Heart left ventricle (tissue), 16 donors: ENCODE data around the gene SAPCD1. TPM values are rescaled to one million over a fixed set of nuclear protein-coding genes. Genes with fewer than 3 reads are reported as not detected.

Experiments
- ATAC-seq, 4 donors: fragments of 200-7000 bp; cut with Tn5 transposase; one replicate each; pipeline ENCODE4 v1.9.1; 2020 to 2022; ENCODE audit warnings: moderate library complexity in 4 of 4, mild to moderate bottlenecking in 3 of 4, moderate number of reproducible peaks in 1 of 4
- DNase-seq, 5 donors: peaks; one replicate each; pipeline ENCODE4 v3.0.0-alpha.2; 2020
- H3K27ac ChIP-seq, 12 donors: fragments of 200-600 bp; sonication (generic) in 4 of 12; one replicate each; pipeline versions ENCODE4 v1.5.0 to v1.8.0; 2016 to 2022; ENCODE audit warnings: mild to moderate bottlenecking in 2 of 12
- H3K27me3 ChIP-seq, 9 donors: fragments of 200-600 bp; sonication (generic) in 2 of 9; one replicate each; pipeline versions ENCODE4 v1.5.1 to v1.8.0; 2016 to 2022; ENCODE audit warnings: mild to moderate bottlenecking in 3 of 9
- H3K36me3 ChIP-seq, 9 donors: fragments of 200-600 bp; sonication (generic) in 2 of 9; one replicate each; pipeline versions ENCODE4 v1.5.0 to v1.8.0; 2018 to 2022; ENCODE audit warnings: mild to moderate bottlenecking in 2 of 9
- H3K4me1 ChIP-seq, 12 donors: fragments of 200-600 bp; sonication (generic) in 4 of 12; one replicate each; pipeline versions ENCODE4 v1.5.0 to v1.8.0; 2016 to 2022; ENCODE audit warnings: mild to moderate bottlenecking in 3 of 12
- H3K4me3 ChIP-seq, 12 donors: fragments of 200-600 bp; sonication (generic) in 4 of 12; one replicate each; pipeline versions ENCODE4 v1.5.0 to v1.8.0; 2017 to 2022; ENCODE audit warnings: mild to moderate bottlenecking in 9 of 12, moderate library complexity in 4 of 12
- H3K9me3 ChIP-seq, 12 donors: fragments of 200-600 bp; sonication (generic) in 4 of 12; one replicate each; pipeline versions ENCODE4 v1.5.0 to v1.8.0; 2016 to 2022; ENCODE audit warnings: mild to moderate bottlenecking in 1 of 12
- CTCF ChIP-seq, 12 donors: fragments of 200-600 bp; sonication (generic) in 4 of 12; IDR thresholded peaks; one replicate each; pipeline versions ENCODE4 v1.5.0 to v1.8.0; 2018 to 2022; ENCODE audit warnings: antibody characterized with exemption in 12 of 12, mild to moderate bottlenecking in 5 of 12
- POLR2A ChIP-seq, 2 donors: fragments of 450-650 bp; IDR thresholded peaks; one replicate each; pipeline ENCODE4 v1.6.1; 2017; ENCODE audit warnings: antibody characterized with exemption in 2 of 2, mild to moderate bottlenecking in 2 of 2, moderate library complexity in 2 of 2
- WGBS, 4 donors: extraction: QIAGEN DNeasy Blood & Tissue Kit in 2 of 4; methylation state at CpG; one replicate each; pipeline versions ENCODE4 v1.1.5 to v1.1.7; 2013 to 2018; 5-methylcytosine and 5-hydroxymethylcytosine counted together
- intact Hi-C, 10 donors: fragments of 100-400 bp; cut with DNase I; formaldehyde crosslinking; loops; one replicate each; pipeline versions ENCODE4 v1.11.1 to v1.14.2; 2022
- long read RNA-seq, 3 donors: library from polyadenylated mRNA; unstranded; transcript quantifications; one replicate each; pipeline ENCODE4 v2.0.0, GENCODE V29; 2020 to 2021
- polyA plus RNA-seq, 2 donors: library from polyadenylated mRNA; stranded (reverse); fragments of 200-250 nt; gene quantifications; one replicate each; pipeline ENCODE4 v1.2.3, GENCODE V29; 2013
- total RNA-seq, 9 donors: library from RNA; depleted of rRNA in 2 of 9; stranded (reverse); fragments of >200 nt in 2 of 9; fragmentation: NEBNext Ultra II Directional in 3 of 9; extraction: Animal tissue kit (Norgen Biotek cat#: 25700) in 3 of 9; gene quantifications; one replicate each; pipeline versions ENCODE4 v1.1.0 to v1.2.4, GENCODE V29; 2016 to 2023
- donor health status: ischemic (EF 13 %, LVEDD 7.1; RV severe dilation, severe dysfunction).
- donor health status: healthy with polysubstance abuse.
- donor health status: DM: no; HTN: yes; CAD: no.
- donor health status: DM: no; HTN: no; CAD: no.
- donor health status: ischemic (EF 25% LVEDD 6.9; RV normal size, moderate dysfunction).
- donor health status: ischemic (EF 25% LVEDD 5.7; RV mildly dilated, moderate dysfunction).
- donor health status: healthy.
- donor health status: DM: yes; HTN: yes; CAD: no.
- donor health status: ischemic (EF 35%, LVEDD 5.7; RV mildly dilated, moderate dysfunction).
- donor health status: nonischemic (EF 11% LVEDD 7.7; RV severe dilation, severe dysfunction).
- donor health status: DM: yes; HTN: yes; CAD: no.
- donor health status: PGD.
- donor health status: ischemic (EF 29% LVEDD 5.4; RV normal size, mild dysfunction).
- donor health status: nonischemic (EF 23%, LVEDD 6.1; RV moderate dilation, normal function).

The SAPCD1 gene
- 1 to 10 TPM in 1 of 9 donors, under 1 TPM in 2, not detected in 6; 0.73 to 1.5 (median 0.76) TPM for total RNA-seq
- polyA plus RNA-seq: under 1 TPM; 0.35 to 0.50 TPM
- long read RNA-seq, donor 1: 0 reads
- long read RNA-seq, donor 2, partial matches to known transcripts: 0 of 1 reads
- long read RNA-seq, donor 2, other reads (novel, unspliced or antisense): 0 of 1 reads
- long read RNA-seq, donor 3: 0 reads

DNA sequence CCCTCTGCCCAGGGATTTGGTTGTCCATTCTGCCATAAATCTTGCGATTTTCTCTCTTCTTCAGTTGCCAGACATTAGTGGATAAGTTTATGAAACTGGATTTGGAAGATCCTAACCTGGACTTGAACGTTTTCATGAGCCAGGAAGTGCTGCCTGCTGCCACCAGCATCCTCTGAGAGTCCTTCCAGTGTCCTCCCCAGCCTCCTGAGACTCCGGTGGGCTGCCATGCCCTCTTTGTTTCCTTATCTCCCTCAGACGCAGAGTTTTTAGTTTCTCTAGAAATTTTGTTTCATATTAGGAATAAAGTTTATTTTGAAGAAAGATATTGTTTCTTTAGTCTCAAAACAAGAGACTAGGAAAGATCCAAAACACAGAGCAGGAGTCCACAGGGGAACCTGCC is at the start of gene SAPCD1:
Gene SAPCD1 (plus strand): TSS at position 301 of the 400 bp plus-strand sequence. CDS start 399 bp downstream, outside the sequence.
- Histone ChIP-seq H3K27me3 (no peaks in the 10 kb centered on the region), H3K27ac (peak within 1 kb of the TSS in 1 of 12 donors; percentile 47), H3K4me3 (no peak within 1 kb of the TSS), H3K4me1 (peaks cover 0 to 21% (median 5%) of the 10 kb centered on the region in 12 donors), H3K9me3 (no peaks in the 10 kb centered on the region), H3K36me3 (peaks cover 0 to 29% (median 0%) of the 10 kb centered on the region in 9 donors)
- no peak for TF ChIP-seq POLR2A (IDR thresholded peaks at IDR 0.05)
- no peak for TF ChIP-seq CTCF (IDR thresholded peaks at IDR 0.05)
- ATAC-seq: no peak
- intact Hi-C loops: loop anchor here in 3 of 10 donors (5.0 to 10.0 kb wide), 3 partner anchors 35 to 80 kb away; partner anchors contain the start of genes LY6G5C (in 2 of the 3) and DDAH2 (in 1 of the 3)
- WGBS, 4 donors: 74 to 81% (median 77%) methylated on average over 4 of the region's 4 CpGs
- DNase-seq: no peak

DNA sequence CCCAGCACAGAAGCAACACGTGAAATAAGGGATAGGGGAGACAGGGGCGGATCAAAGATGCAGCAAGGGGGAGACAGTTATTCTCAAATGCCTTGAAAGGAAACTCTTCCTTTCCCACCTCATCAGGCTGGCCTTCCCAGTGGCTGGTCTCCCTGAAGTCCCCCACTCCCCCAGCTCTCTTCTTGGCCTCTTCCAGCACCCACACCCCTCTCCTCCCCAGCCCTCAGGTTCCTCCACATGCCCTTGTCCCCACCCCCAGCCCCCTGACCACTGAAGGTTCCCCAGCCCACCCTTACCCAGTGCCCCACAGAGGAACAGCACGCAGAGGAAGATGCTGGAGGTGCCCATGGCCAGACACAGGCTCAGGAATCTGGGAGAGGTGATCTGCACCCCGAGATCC is 49.0 kb upstream of the SAPCD1 start:
- peak in 1 of 5 donors; percentile 1 for DNase-seq
- no peaks in the 10 kb centered on the region for H3K36me3 ChIP-seq
- WGBS, 4 donors: 63 to 72% (median 67%) methylated on average over 3 to 4 of the region's 4 CpGs
- no peak overlapping the region for H3K4me3 ChIP-seq
- no peaks in the 10 kb centered on the region for H3K9me3 ChIP-seq
- H3K27me3 ChIP-seq: no peaks in the 10 kb centered on the region
- ATAC-seq: no peak
- TF ChIP-seq POLR2A (IDR thresholded peaks at IDR 0.05) (no peak), CTCF (IDR thresholded peaks at IDR 0.05) (no peak)
- no peak overlapping the region for H3K27ac ChIP-seq
- peaks cover 0 to 11% (median 0%) of the 10 kb centered on the region in 12 donors for H3K4me1 ChIP-seq
- intact Hi-C loops: no loop called here

DNA sequence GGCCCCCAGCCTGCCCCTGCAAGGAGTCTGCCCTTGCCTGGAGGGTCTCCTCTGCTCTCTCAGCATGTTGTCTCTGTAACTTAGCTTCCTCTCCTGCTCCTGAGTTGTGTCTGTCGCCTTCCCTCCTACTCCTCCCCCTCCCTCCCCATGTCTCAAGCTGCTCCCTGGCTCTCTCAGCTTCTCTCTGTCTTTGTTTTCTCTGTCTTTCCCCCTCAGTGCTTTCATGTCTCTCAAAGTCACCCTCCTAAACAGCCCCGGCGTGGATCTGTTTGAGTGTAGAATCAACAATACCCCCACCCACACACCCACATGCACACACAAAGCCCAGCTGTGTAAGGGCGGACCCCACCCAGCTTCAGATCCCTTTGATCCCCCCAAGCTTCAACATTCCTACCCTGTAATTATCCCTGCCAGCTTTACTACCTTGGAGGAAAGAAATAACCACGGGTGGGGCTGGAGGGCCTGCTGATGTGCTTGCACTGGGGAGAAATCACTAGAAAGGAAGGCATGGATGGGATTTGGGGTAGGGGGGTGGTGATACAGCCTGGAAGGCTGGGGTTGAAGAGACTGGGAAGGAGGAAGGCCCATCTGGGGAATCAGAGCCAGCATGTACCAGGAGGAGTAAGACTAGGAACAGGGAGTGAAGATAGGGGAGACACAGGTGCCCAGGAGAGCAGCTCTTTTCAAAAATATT is 48.3 kb upstream of the SAPCD1 start:
- TF ChIP-seq CTCF (IDR thresholded peaks at IDR 0.05): no peak
- TF ChIP-seq POLR2A (IDR thresholded peaks at IDR 0.05): no peak
- DNase-seq: peak in 1 of 5 donors; percentile 2
- Histone ChIP-seq H3K27me3 (no peaks in the 10 kb centered on the region), H3K36me3 (no peaks in the 10 kb centered on the region), H3K4me1 (peaks cover 0 to 11% (median 0%) of the 10 kb centered on the region in 12 donors), H3K9me3 (no peaks in the 10 kb centered on the region), H3K4me3 (no peak overlapping the region), H3K27ac (no peak overlapping the region)
- WGBS, 4 donors: 47 to 53% (median 49%) methylated on average over 5 of the region's 5 CpGs
- intact Hi-C loops: no loop called here
- no peak for ATAC-seq
